Panc1 (cell line): ENCODE measurements around the gene FOXB2. TPM values are rescaled to one million over a fixed set of nuclear protein-coding genes. Genes with fewer than 3 reads are reported as not detected.

Experiments used
- ATAC-seq: fragments of 200-7000 bp; cut with Tn5 transposase; 2 replicates; pipeline ENCODE4 v1.9.1; 2020; ENCODE audit warnings: mild to moderate bottlenecking, moderate library complexity
- BruUV-seq: library from RNA; stranded (reverse); fragments of 400-500 nt; replicated peaks from 2 replicates; lab custom pipeline; 2021; lab: Mats Ljungman, UMichigan
- CTCF ChIA-PET: fragments of 300-600 bp; sonication (Branson Sonifier 250); formaldehyde crosslinking; loops from one replicate; lab custom pipeline; 2022; ENCODE audit warnings: antibody characterized with exemption; lab: Charles Lee
- POLR2A ChIA-PET: fragments of 300-600 bp; sonication (Branson Sonifier 250); formaldehyde crosslinking; loops from one replicate; lab custom pipeline; 2022; ENCODE audit warnings: antibody characterized with exemption; lab: Charles Lee
- DNase-seq: peaks from one replicate; pipeline ENCODE4 v3.0.0-alpha.2; 2010; ENCODE audit warnings: low read depth, low spot score
- H3K27ac ChIP-seq: 2 replicates; pipeline ENCODE4 v1.5.1; 2011; ENCODE audit warnings: mild to moderate bottlenecking, low read length, inconsistent platforms
- H3K27me3 ChIP-seq: fragments of 200-500 bp; sonication (Bioruptor generic); 2 replicates; pipeline ENCODE4 v1.6.0; 2014; ENCODE audit warnings: low read length, inconsistent platforms; ENCODE audit not compliant: control insufficient read depth, insufficient read depth
- H3K36me3 ChIP-seq: fragments of 200-500 bp; sonication (Bioruptor generic); 2 replicates; pipeline ENCODE4 v1.5.1; 2014; ENCODE audit warnings: inconsistent platforms, mild to moderate bottlenecking, low read length, moderate library complexity; ENCODE audit not compliant: control insufficient read depth, insufficient read depth
- H3K4me1 ChIP-seq: 2 replicates; pipeline ENCODE4 v1.5.1; 2011; ENCODE audit warnings: inconsistent platforms, mild to moderate bottlenecking, low read length, moderate library complexity; ENCODE audit not compliant: control insufficient read depth, insufficient read depth
- H3K4me3 ChIP-seq, 2 experiments: 2 replicates each; pipeline ENCODE4 v1.5.1; 2011 to 2012; ENCODE audit warnings: low read depth in 2 of 2, low read length in 2 of 2, mild to moderate bottlenecking in 2 of 2, inconsistent platforms in 1 of 2, moderate library complexity in 1 of 2
- H3K9me3 ChIP-seq: fragments of 200-500 bp; sonication (Bioruptor generic); 2 replicates; pipeline ENCODE4 v1.5.1; 2014; ENCODE audit warnings: low read depth, mild to moderate bottlenecking, inconsistent platforms, low read length, moderate library complexity; ENCODE audit not compliant: control insufficient read depth, insufficient read depth
- CTCF ChIP-seq: fragments of 450-650 bp; IDR thresholded peaks from 2 replicates; pipeline ENCODE4 v1.5.1; 2017; ENCODE audit warnings: mild to moderate bottlenecking
- POLR2AphosphoS5 ChIP-seq: IDR thresholded peaks from 2 replicates; pipeline ENCODE4 v1.6.1; 2012; ENCODE audit warnings: mild to moderate bottlenecking, low read depth, low read length, moderate library complexity
- REST ChIP-seq, 2 experiments: IDR thresholded peaks; 2 replicates each; pipeline ENCODE4 v1.6.1; 2011 to 2012; ENCODE audit warnings: low read depth in 2 of 2, control low read depth in 1 of 2, low read length in 1 of 2, mild to moderate bottlenecking in 1 of 2, moderate library complexity in 1 of 2; ENCODE audit not compliant: insufficient read depth in 1 of 2
- SIN3A ChIP-seq: IDR thresholded peaks from 2 replicates; pipeline ENCODE4 v1.6.1; 2012; ENCODE audit warnings: low read depth, mild to moderate bottlenecking, low read length, moderate library complexity, borderline replicate concordance; ENCODE audit not compliant: insufficient read depth
- TCF7L2 ChIP-seq: IDR thresholded peaks from 2 replicates; pipeline ENCODE4 v1.6.1; 2011; ENCODE audit warnings: mild to moderate bottlenecking, low read depth, low read length, inconsistent platforms
- in situ Hi-C: cut with HindIII; loops from 2 replicates; pipeline ENCODE4 v1.10.0; 2016; ENCODE audit warnings: low sequenced_read_pairs, low pct_unique_long_range_greater_than_20kb
- intact Hi-C: fragments of 100-400 bp; cut with micrococcal nuclease; formaldehyde crosslinking; loops from one replicate; pipeline ENCODE4 v1.10.0; 2022; ENCODE audit not compliant: unreplicated experiment
- total RNA-seq: library from RNA; stranded (reverse); gene quantifications from one replicate; pipeline ENCODE4 v1.2.1, GENCODE V29; 2021; ENCODE audit not compliant: unreplicated experiment

The FOXB2 gene
- total RNA-seq, 1 experiment from 2014 or later = not detected

GRCh38 chr9:77017505-77017894 is 2.0 kb upstream of the FOXB2 start:
- TF ChIP-seq TCF7L2 = no peak
- no peak for ATAC-seq
- Histone ChIP-seq H3K27ac (no peak overlapping the region), H3K36me3 (no peaks in the 10 kb centered on the region), H3K27me3 (peaks cover 2% of the 10 kb centered on the region; the same call in 1 of the 2 replicates), H3K9me3 (no peaks in the 10 kb centered on the region), H3K4me1 (no peaks in the 10 kb centered on the region; the same call in 1 of the 2 replicates), H3K4me3 (no peak overlapping the region)
- BruUV-seq = no TSS peak
- POLR2A ChIA-PET = interaction anchor here (0.5 kb wide), 1 partner anchor 341 kb away, joined by 4 read pairs; no protein-coding TSS in a partner anchor
- intact Hi-C loops (no loop called here), in situ Hi-C loops (no loop called here)
- CTCF ChIA-PET = no interaction called here
- no peak for DNase-seq

- ChIA-PET CTCF (interaction anchor here (0.6 kb wide), 1 partner anchor 322 kb away, joined by 3 read pairs; no protein-coding TSS in a partner anchor), POLR2A (no interaction called here)
- TF ChIP-seq SIN3A (no peak), CTCF (no peak), TCF7L2 (no peak), REST (IDR thresholded peaks at IDR 0.05; ENCODE audit: insufficient read depth in 1 of 2, low read depth in 2 of 2, low read length in 1 of 2) (no peak), POLR2AphosphoS5 (no peak)
- no peak for ATAC-seq
- peaks cover 2% of the 10 kb centered on the region; the same call in 1 of the 2 replicates for H3K27me3 ChIP-seq
- intact Hi-C loops (no loop called here), in situ Hi-C loops (no loop called here)
- H3K36me3 ChIP-seq = no peaks in the 10 kb centered on the region
- DNase-seq = no peak
- no peaks in the 10 kb centered on the region for H3K9me3 ChIP-seq
- H3K4me1 ChIP-seq = no peaks in the 10 kb centered on the region; the same call in 1 of the 2 replicates
- no TSS peak for BruUV-seq
- no peak overlapping the region for H3K27ac ChIP-seq
- H3K4me3 ChIP-seq = no peak overlapping the region
These were observed 1.1 kb upstream of the FOXB2 start for GRCh38 chr9:77018058-77018968.

GRCh38 chr9:77018969-77019235 is 553 bp upstream of the FOXB2 start:
- Histone ChIP-seq H3K9me3 (no peaks in the 10 kb centered on the region), H3K36me3 (no peaks in the 10 kb centered on the region), H3K27ac (no peak overlapping the region), H3K4me3 (no peak overlapping the region), H3K27me3 (peaks cover 2% of the 10 kb centered on the region; the same call in 1 of the 2 replicates), H3K4me1 (no peaks in the 10 kb centered on the region; the same call in 1 of the 2 replicates)
- ATAC-seq = no peak
- BruUV-seq = no TSS peak
- intact Hi-C loops = no loop called here
- no peak for DNase-seq
- no peak for TF ChIP-seq CTCF
- ChIA-PET POLR2A (no interaction called here), CTCF (interaction anchor here (0.6 kb wide), 1 partner anchor 323 kb away, joined by 3 read pairs; no protein-coding TSS in a partner anchor)
- in situ Hi-C loops = no loop called here
